NCI-H2196 treated with DMSO at 0.1 percent for 48 hours (cell line): ENCODE results near the gene DGKB.

Experiments
- DNase-seq: peaks from one replicate; lab custom pipeline; 2025; ENCODE audit not compliant: unreplicated experiment; lab: John Stamatoyannopoulos, UW

DGKB gene

GRCh38 chr7:14761510-14762296 is 140.8 kb downstream of the DGKB start:
- DNase-seq = peak; percentile 81

- no peak for DNase-seq
Measured at GRCh38 chr7:14760730-14761478, 141.6 kb downstream of the DGKB start.

GRCh38 chr7:14759785-14760184 is 142.8 kb downstream of the DGKB start:
- no peak for DNase-seq

- peak; percentile 37 for DNase-seq
Measured at GRCh38 chr7:14754631-14755030, 147.9 kb downstream of the DGKB start.

GRCh38 chr7:14752301-14752700 is 150.2 kb downstream of the DGKB start:
- DNase-seq = no peak

- no peak for DNase-seq
Measured at GRCh38 chr7:14751461-14751860, 151.1 kb downstream of the DGKB start.

GRCh38 chr7:14748461-14748860 is 154.1 kb downstream of the DGKB start:
- DNase-seq = no peak

- DNase-seq = no peak
Measured at GRCh38 chr7:14747701-14748100, 154.8 kb downstream of the DGKB start.

- no peak for DNase-seq
Measured at GRCh38 chr7:14745076-14745475, 157.5 kb downstream of the DGKB start.

- DNase-seq = no peak
Measured at GRCh38 chr7:14740606-14741005, 161.9 kb downstream of the DGKB start.

GRCh38 chr7:14739841-14740185 is 162.7 kb downstream of the DGKB start:
- DNase-seq = no peak

- DNase-seq = no peak
Measured at GRCh38 chr7:14739168-14739840, 163.2 kb downstream of the DGKB start.

- DNase-seq = no peak
Measured at GRCh38 chr7:14738086-14738485, 164.5 kb downstream of the DGKB start.

- DNase-seq = no peak
Measured at GRCh38 chr7:14734839-14735321, 167.7 kb downstream of the DGKB start.

GRCh38 chr7:14720785-14721184 is 181.8 kb downstream of the DGKB start:
- DNase-seq = no peak

- peak; percentile 20 for DNase-seq
Measured at GRCh38 chr7:14717816-14718215, 184.7 kb downstream of the DGKB start.

- DNase-seq = no peak
Measured at GRCh38 chr7:14717169-14717568, 185.4 kb downstream of the DGKB start.

GRCh38 chr7:14714161-14714728 is 188.3 kb downstream of the DGKB start:
- no peak for DNase-seq

- DNase-seq = no peak
Measured at GRCh38 chr7:14698239-14698638, 204.3 kb downstream of the DGKB start.

GRCh38 chr7:14697684-14698083 is 204.9 kb downstream of the DGKB start:
- DNase-seq = no peak

GRCh38 chr7:14691597-14692203 is 210.9 kb downstream of the DGKB start:
- no peak for DNase-seq
